Psoas muscle (tissue), 8 donors: ENCODE results near the gene CUBN. TPM values are rescaled to one million over a fixed set of nuclear protein-coding genes. Genes with fewer than 3 reads are reported as not detected.

Source experiments
- ATAC-seq, 4 donors: fragments of 200-7000 bp; cut with Tn5 transposase; one replicate each; pipeline ENCODE4 v1.9.1; 2020; ENCODE audit warnings: moderate library complexity in 3 of 4, mild to moderate bottlenecking in 2 of 4
- DNase-seq, 2 donors: peaks; one replicate each; pipeline ENCODE4 v3.0.0-alpha.2; 2020
- H3K27ac ChIP-seq: fragments of 200-600 bp; one replicate; pipeline ENCODE4 v1.8.0; 2022
- H3K27me3 ChIP-seq, 3 donors: fragments of 200-600 bp in 1 of 3; one replicate each; pipeline versions ENCODE4 v1.6.1 to v1.8.0; 2013 to 2022; ENCODE audit warnings: low read length in 2 of 3, mild to moderate bottlenecking in 2 of 3, moderate library complexity in 1 of 3; ENCODE audit not compliant: insufficient read depth in 3 of 3
- H3K36me3 ChIP-seq, 2 donors: fragments of 200-600 bp in 1 of 2; one replicate each; pipeline versions ENCODE4 v1.6.1 to v1.8.0; 2013 to 2022; ENCODE audit warnings: low read depth in 1 of 2, mild to moderate bottlenecking in 1 of 2, moderate library complexity in 1 of 2; ENCODE audit not compliant: insufficient read depth in 1 of 2
- H3K4me1 ChIP-seq: fragments of 200-600 bp; one replicate; pipeline ENCODE4 v1.8.0; 2022
- H3K4me3 ChIP-seq: fragments of 200-600 bp; one replicate; pipeline ENCODE4 v1.8.0; 2022; ENCODE audit warnings: mild to moderate bottlenecking
- H3K9me3 ChIP-seq: fragments of 200-600 bp; one replicate; pipeline ENCODE4 v1.8.0; 2022
- CTCF ChIP-seq: fragments of 200-600 bp; IDR thresholded peaks from one replicate; pipeline ENCODE4 v1.8.0; 2022; ENCODE audit warnings: antibody characterized with exemption
- WGBS, 3 donors: extraction: QIAGEN DNeasy Blood & Tissue Kit; methylation state at CpG; one replicate each; pipeline versions ENCODE4 v1.1.6 to v1.1.7; 2013; 5-methylcytosine and 5-hydroxymethylcytosine counted together
- intact Hi-C, 2 donors: fragments of 100-400 bp; cut with DNase I; formaldehyde crosslinking; loops; one replicate each; pipeline versions ENCODE4 v1.11.0 to v1.14.2; 2022
- polyA plus RNA-seq, 3 donors: library from polyadenylated mRNA; stranded (reverse); fragments of 200-250 nt; gene quantifications; one replicate each; pipeline ENCODE4 v1.2.3, GENCODE V29; 2013
- total RNA-seq, 4 donors: library from RNA; stranded (reverse); fragmentation: NEBNext Ultra II Directional in 2 of 4; extraction: Animal tissue kit (Norgen Biotek cat#: 25700) in 2 of 4; gene quantifications; one replicate each; pipeline versions ENCODE4 v1.2.1 to v1.2.4, GENCODE V29; 2021 to 2023
- donor health status: healthy with polysubstance abuse.
- donor health status: DM: no; HTN: no; CAD: no; lungs with moderate emphysema.
- donor health status: Bipolar disorder and iron deficiency.
- donor health status: healthy.
- donor health status: DM: yes; HTN: yes; CAD: no.
- donor health status: DM: no; HTN: no; CAD: no.
- donor health status: DM: no; HTN: no; CAD: no.
- donor health status: DM: yes; HTN: yes; CAD: no.

The CUBN gene
- total and polyA plus RNA-seq, 7 donors: 0.07 to 1.1 (median 0.22) TPM

GRCh38 chr10:16789765-16790164 is 339.8 kb downstream of the CUBN start:
- 79 to 81% (median 79%) methylated on average over 4 of the region's 4 CpGs for WGBS, 3 donors
- no peak overlapping the region for H3K4me3 ChIP-seq
- H3K9me3 ChIP-seq: no peaks in the 10 kb centered on the region
- no peaks in the 10 kb centered on the region for H3K36me3 ChIP-seq
- H3K4me1 ChIP-seq: peaks cover 8% of the 10 kb centered on the region
- ATAC-seq (no peak), DNase-seq (no peak)
- H3K27ac ChIP-seq: no peak overlapping the region
- intact Hi-C loops: no loop called here
- TF ChIP-seq CTCF: no peak
- H3K27me3 ChIP-seq: no peaks in the 10 kb centered on the region

- ATAC-seq (no peak), DNase-seq (no peak)
- Histone ChIP-seq H3K4me1 (peaks cover 8% of the 10 kb centered on the region), H3K9me3 (no peaks in the 10 kb centered on the region), H3K27ac (no peak overlapping the region), H3K36me3 (no peaks in the 10 kb centered on the region), H3K27me3 (no peaks in the 10 kb centered on the region), H3K4me3 (no peak overlapping the region)
- no peak for TF ChIP-seq CTCF
- 67 to 78% (median 70%) methylated on average over 7 of the region's 7 CpGs for WGBS, 3 donors
- intact Hi-C loops: no loop called here
Measured at GRCh38 chr10:16789261-16789660, 340.4 kb downstream of the CUBN start.

GRCh38 chr10:16788778-16789177 is 340.8 kb downstream of the CUBN start:
- Histone ChIP-seq H3K9me3 (no peaks in the 10 kb centered on the region), H3K4me3 (no peak overlapping the region), H3K4me1 (peaks cover 8% of the 10 kb centered on the region), H3K36me3 (no peaks in the 10 kb centered on the region), H3K27me3 (no peaks in the 10 kb centered on the region), H3K27ac (no peak overlapping the region)
- intact Hi-C loops: no loop called here
- TF ChIP-seq CTCF: no peak
- DNase-seq: no peak
- ATAC-seq: no peak
- 85 to 91% (median 90%) methylated on average over 3 of the region's 3 CpGs for WGBS, 3 donors

- 88 to 95% (median 90%) methylated on average over 6 of the region's 6 CpGs for WGBS, 3 donors
Measured at GRCh38 chr10:16788125-16788524, 341.5 kb downstream of the CUBN start.

More at GRCh38 chr10:16788125-16788524, 341.5 kb downstream of the CUBN start:
- TF ChIP-seq CTCF: no peak
- no peak for DNase-seq
- Histone ChIP-seq H3K27me3 (no peaks in the 10 kb centered on the region), H3K36me3 (no peaks in the 10 kb centered on the region), H3K4me3 (no peak overlapping the region), H3K27ac (no peak overlapping the region), H3K4me1 (peaks cover 8% of the 10 kb centered on the region), H3K9me3 (no peaks in the 10 kb centered on the region)
- ATAC-seq: no peak
- intact Hi-C loops: no loop called here
